ENCODE results near the gene KCNQ5.

DNA sequence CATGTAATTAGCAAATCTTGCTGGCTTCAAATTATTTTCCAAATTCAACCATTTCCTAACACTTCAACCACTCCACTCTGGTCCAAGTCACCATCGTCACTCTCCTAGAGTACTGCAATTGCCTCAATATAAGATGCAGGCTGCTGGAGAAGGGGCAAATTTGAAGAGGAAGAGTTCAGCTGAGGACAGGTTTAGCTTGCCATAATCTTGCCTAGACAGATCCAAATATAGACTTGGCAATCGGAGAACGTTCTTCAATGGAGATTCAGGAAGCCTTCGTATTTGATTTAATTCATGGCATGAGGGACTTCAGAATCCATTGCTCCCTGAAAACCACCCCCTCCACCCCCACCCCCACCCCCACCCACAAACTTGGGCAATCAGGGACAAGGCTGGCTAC, 618.9 kb downstream of the KCNQ5 start:
- no peak for TF ChIP-seq EZH2phosphoT487 (IDR thresholded peaks at IDR 0.05; ENCODE audit: borderline replicate concordance, low read length)
- TF ChIP-seq, protein P1, sequence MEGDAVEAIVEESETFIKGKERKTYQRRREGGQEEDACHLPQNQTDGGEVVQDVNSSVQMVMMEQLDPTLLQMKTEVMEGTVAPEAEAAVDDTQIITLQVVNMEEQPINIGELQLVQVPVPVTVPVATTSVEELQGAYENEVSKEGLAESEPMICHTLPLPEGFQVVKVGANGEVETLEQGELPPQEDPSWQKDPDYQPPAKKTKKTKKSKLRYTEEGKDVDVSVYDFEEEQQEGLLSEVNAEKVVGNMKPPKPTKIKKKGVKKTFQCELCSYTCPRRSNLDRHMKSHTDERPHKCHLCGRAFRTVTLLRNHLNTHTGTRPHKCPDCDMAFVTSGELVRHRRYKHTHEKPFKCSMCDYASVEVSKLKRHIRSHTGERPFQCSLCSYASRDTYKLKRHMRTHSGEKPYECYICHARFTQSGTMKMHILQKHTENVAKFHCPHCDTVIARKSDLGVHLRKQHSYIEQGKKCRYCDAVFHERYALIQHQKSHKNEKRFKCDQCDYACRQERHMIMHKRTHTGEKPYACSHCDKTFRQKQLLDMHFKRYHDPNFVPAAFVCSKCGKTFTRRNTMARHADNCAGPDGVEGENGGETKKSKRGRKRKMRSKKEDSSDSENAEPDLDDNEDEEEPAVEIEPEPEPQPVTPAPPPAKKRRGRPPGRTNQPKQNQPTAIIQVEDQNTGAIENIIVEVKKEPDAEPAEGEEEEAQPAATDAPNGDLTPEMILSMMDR (IDR thresholded peaks at IDR 0.05; ENCODE audit: low read depth, low read length, poor library complexity, severe bottlenecking), result no peak

Data from DOHH2 (cell line).